Ovary (tissue), 9 donors: ENCODE data around the gene SHISA9. TPM values are rescaled to one million over a fixed set of nuclear protein-coding genes. Genes with fewer than 3 reads are reported as not detected.
"Not testable (repeated sequence)": the region's sequence is repeated elsewhere in the genome, so short reads cannot be mapped to it uniquely, and the experiment has no call there.

Experiments
- DNase-seq, 5 donors: peaks; one replicate each; pipeline ENCODE4 v3.0.0-alpha.2; 2019 to 2020
- H3K27ac ChIP-seq, 2 donors: fragments of 200-600 bp; one replicate each; pipeline versions ENCODE4 v1.5.1 to v1.8.0; 2019 to 2022
- H3K27me3 ChIP-seq: fragments of 200-600 bp; one replicate; pipeline ENCODE4 v1.8.0; 2022
- H3K36me3 ChIP-seq: fragments of 200-600 bp; sonication (generic); one replicate; pipeline ENCODE4 v1.5.1; 2019
- H3K4me1 ChIP-seq: one replicate; pipeline ENCODE4 v1.8.1; 2013; ENCODE audit warnings: mild to moderate bottlenecking, moderate library complexity; ENCODE audit not compliant: insufficient read depth
- H3K4me3 ChIP-seq: fragments of 200-600 bp; sonication (generic); one replicate; pipeline ENCODE4 v1.5.1; 2017
- H3K9me3 ChIP-seq, 2 donors: fragments of 200-600 bp in 1 of 2; sonication (generic) in 1 of 2; one replicate each; pipeline versions ENCODE4 v1.5.1 to v1.8.1; 2013 to 2019; ENCODE audit warnings: mild to moderate bottlenecking in 1 of 2, moderate library complexity in 1 of 2
- CTCF ChIP-seq, 3 donors: fragments of 450-650 bp in 2 of 3; fragments of 200-600 bp in 1 of 3; IDR thresholded peaks; one replicate each; pipeline versions ENCODE4 v1.5.1 to v1.8.0; 2016 to 2022; ENCODE audit warnings: antibody characterized with exemption in 3 of 3, mild to moderate bottlenecking in 1 of 3
- EP300 ChIP-seq: sonication (generic); formaldehyde crosslinking; IDR thresholded peaks from one replicate; pipeline ENCODE4 v1.6.1; 2017; ENCODE audit warnings: antibody characterized with exemption
- POLR2A ChIP-seq: fragments of 450-650 bp; IDR thresholded peaks from one replicate; pipeline ENCODE4 v1.6.1; 2017; ENCODE audit warnings: antibody characterized with exemption, mild to moderate bottlenecking, moderate library complexity
- WGBS, 3 donors: extraction: QIAGEN DNeasy Blood & Tissue Kit in 1 of 3; methylation state at CpG; one replicate each; pipeline versions ENCODE4 v1.1.5 to v1.1.7; 2013 to 2017; 5-methylcytosine and 5-hydroxymethylcytosine counted together
- intact Hi-C, 4 donors: fragments of 100-400 bp; cut with DNase I; formaldehyde crosslinking; loops; one replicate each; pipeline versions ENCODE4 v1.11.0 to v1.15.1; 2022 to 2023
- polyA plus RNA-seq, 2 donors: library from polyadenylated mRNA; stranded (reverse); fragments of 200-250 nt in 1 of 2; fragments of 350-450 nt in 1 of 2; fragmentation: Illumina TruSeq in 1 of 2; extraction: RNeasy Lipid Tissue Mini Kit (QIAGEN cat#74804) in 1 of 2; gene quantifications; one replicate each; pipeline ENCODE4 v1.2.3, GENCODE V29; 2013 to 2014
- total RNA-seq, 7 donors: library from RNA; depleted of rRNA in 2 of 7; stranded (reverse); fragments of >200 nt in 2 of 7; fragmentation: NEBNext Ultra II Directional in 3 of 7; extraction: Animal tissue kit (Norgen Biotek cat#: 25700) in 3 of 7; gene quantifications; one replicate each; pipeline versions ENCODE4 v1.1.0 to v1.2.4, GENCODE V29; 2016 to 2023
- donor health status: DM: no; HTN: no; CAD: no; lungs with moderate emphysema.
- donor health status: DM: no; HTN: no; CAD: no.
- donor health status: Bipolar disorder and iron deficiency.
- donor health status: DM: yes; HTN: yes; CAD: no.
- donor health status: DM: no; HTN: no; CAD: no.
- donor health status: DM: yes; HTN: yes; CAD: no.

The SHISA9 gene
- total and polyA plus RNA-seq, 9 donors, result 0.03 to 0.47 (median 0.12) TPM; not detected in 3

GRCh38 chr16:12907670-12908233, 6.4 kb downstream of the SHISA9 start:
- no peaks in the 10 kb centered on the region for H3K27me3 ChIP-seq
- H3K9me3 ChIP-seq, result no peaks in the 10 kb centered on the region
- no peaks in the 10 kb centered on the region for H3K36me3 ChIP-seq
- DNase-seq, result no peak
- H3K4me3 ChIP-seq, result no peak overlapping the region
- no peak overlapping the region for H3K27ac ChIP-seq
- TF ChIP-seq POLR2A (no peak), EP300 (no peak), CTCF (IDR thresholded peaks at IDR 0.05) (no peak)
- 39 to 43% (median 41%) methylated on average over 5 of the region's 5 CpGs for WGBS, 3 donors
- intact Hi-C loops, result no loop called here
- H3K4me1 ChIP-seq, result no peaks in the 10 kb centered on the region

GRCh38 chr16:12917246-12917645, 15.8 kb downstream of the SHISA9 start:
- Histone ChIP-seq H3K9me3 (no peaks in the 10 kb centered on the region), H3K27ac (no peak overlapping the region), H3K4me3 (no peak overlapping the region), H3K36me3 (no peaks in the 10 kb centered on the region), H3K4me1 (no peaks in the 10 kb centered on the region), H3K27me3 (no peaks in the 10 kb centered on the region)
- DNase-seq, result no peak
- WGBS, 3 donors, result 51 to 69% (median 65%) methylated on average over 5 of the region's 5 CpGs
- no peak for TF ChIP-seq EP300
- no peak for TF ChIP-seq CTCF (IDR thresholded peaks at IDR 0.05)
- TF ChIP-seq POLR2A, result no peak
- intact Hi-C loops, result no loop called here

GRCh38 chr16:12917653-12918052, 16.3 kb downstream of the SHISA9 start:
- no peaks in the 10 kb centered on the region for H3K9me3 ChIP-seq
- H3K4me3 ChIP-seq, result no peak overlapping the region
- WGBS, 3 donors, result 10 to 30% (median 13%) methylated on average over 1 of the region's 1 CpG
- H3K27ac ChIP-seq, result no peak overlapping the region
- H3K27me3 ChIP-seq, result no peaks in the 10 kb centered on the region
- intact Hi-C loops, result no loop called here
- H3K36me3 ChIP-seq, result no peaks in the 10 kb centered on the region
- no peaks in the 10 kb centered on the region for H3K4me1 ChIP-seq
- DNase-seq, result no peak
- TF ChIP-seq EP300 (no peak), POLR2A (no peak), CTCF (IDR thresholded peaks at IDR 0.05) (no peak)

GRCh38 chr16:12920739-12921138, 19.3 kb downstream of the SHISA9 start:
- Histone ChIP-seq H3K4me3 (no peak overlapping the region), H3K27me3 (no peaks in the 10 kb centered on the region), H3K9me3 (no peaks in the 10 kb centered on the region), H3K27ac (no peak overlapping the region), H3K36me3 (no peaks in the 10 kb centered on the region), H3K4me1 (no peaks in the 10 kb centered on the region)
- DNase-seq, result no peak
- WGBS, 3 donors, result 60 to 68% (median 60%) methylated on average over 4 of the region's 4 CpGs
- TF ChIP-seq POLR2A, result no peak
- no peak for TF ChIP-seq EP300
- no peak for TF ChIP-seq CTCF (IDR thresholded peaks at IDR 0.05)
- intact Hi-C loops, result no loop called here

- intact Hi-C loops, H3K27me3 ChIP-seq, H3K4me1 ChIP-seq, H3K4me3 ChIP-seq, H3K36me3 ChIP-seq, DNase-seq, H3K9me3 ChIP-seq, H3K27ac ChIP-seq: not testable (repeated sequence)
- WGBS, 3 donors, result 88 to 92% (median 88%) methylated on average over 6 of the region's 6 CpGs
Measured at GRCh38 chr16:12923640-12924039, 22.2 kb downstream of the SHISA9 start.
